Erythroblast (primary cell): ENCODE data around the gene ZNF423.

Experiments used
- GATA1 ChIP-seq: IDR thresholded peaks from 2 replicates; pipeline ENCODE4 v1.6.1; 2011; ENCODE audit warnings: low read depth, mild to moderate bottlenecking, control low read depth, low read length, moderate library complexity
- POLR2A ChIP-seq: IDR thresholded peaks from 2 replicates; pipeline ENCODE4 v1.6.1; 2011; ENCODE audit warnings: mild to moderate bottlenecking, low read length

- no peak for TF ChIP-seq POLR2A
- TF ChIP-seq GATA1 = no peak
These were observed 105.4 kb downstream of the ZNF423 start for GRCh38 chr16:49750341-49751000.
